HEK293 (cell line): ENCODE measurements around the gene PRKCA.

Source experiments
- HOXA7 ChIP-seq: sonication (generic); formaldehyde crosslinking; IDR thresholded peaks from 2 replicates; pipeline ENCODE4 v1.8.1; 2022; ENCODE audit warnings: missing genetic modification reagents, borderline replicate concordance
- TRIM28 ChIP-seq: IDR thresholded peaks from 2 replicates; pipeline ENCODE4 v1.6.1; 2011; ENCODE audit warnings: low read length, control low read depth, borderline replicate concordance
- ZBTB7A ChIP-seq: fragments of 450-650 bp; formaldehyde crosslinking; IDR thresholded peaks from 2 replicates; pipeline ENCODE4 v1.5.1; 2016; ENCODE audit warnings: low read depth, missing biosample characterization, missing genetic modification characterization
- ZNF138 ChIP-seq: fragments of 450-650 bp; formaldehyde crosslinking; IDR thresholded peaks from 2 replicates; pipeline ENCODE4 v1.5.1; 2016; ENCODE audit warnings: missing biosample characterization, missing genetic modification characterization, borderline replicate concordance
- TF ChIP-seq, protein P1 (sequence below): fragments of 450-650 bp; formaldehyde crosslinking; IDR thresholded peaks from 2 replicates; pipeline ENCODE4 v1.5.1; 2016; ENCODE audit warnings: missing biosample characterization, missing genetic modification characterization

- TF ChIP-seq ZBTB7A (no peak), HOXA7 (CRISPR knock-in tag) (no peak), TRIM28 (no peak), ZNF138 (tag by site-specific recombination) (no peak)
- TF ChIP-seq, protein P1, sequence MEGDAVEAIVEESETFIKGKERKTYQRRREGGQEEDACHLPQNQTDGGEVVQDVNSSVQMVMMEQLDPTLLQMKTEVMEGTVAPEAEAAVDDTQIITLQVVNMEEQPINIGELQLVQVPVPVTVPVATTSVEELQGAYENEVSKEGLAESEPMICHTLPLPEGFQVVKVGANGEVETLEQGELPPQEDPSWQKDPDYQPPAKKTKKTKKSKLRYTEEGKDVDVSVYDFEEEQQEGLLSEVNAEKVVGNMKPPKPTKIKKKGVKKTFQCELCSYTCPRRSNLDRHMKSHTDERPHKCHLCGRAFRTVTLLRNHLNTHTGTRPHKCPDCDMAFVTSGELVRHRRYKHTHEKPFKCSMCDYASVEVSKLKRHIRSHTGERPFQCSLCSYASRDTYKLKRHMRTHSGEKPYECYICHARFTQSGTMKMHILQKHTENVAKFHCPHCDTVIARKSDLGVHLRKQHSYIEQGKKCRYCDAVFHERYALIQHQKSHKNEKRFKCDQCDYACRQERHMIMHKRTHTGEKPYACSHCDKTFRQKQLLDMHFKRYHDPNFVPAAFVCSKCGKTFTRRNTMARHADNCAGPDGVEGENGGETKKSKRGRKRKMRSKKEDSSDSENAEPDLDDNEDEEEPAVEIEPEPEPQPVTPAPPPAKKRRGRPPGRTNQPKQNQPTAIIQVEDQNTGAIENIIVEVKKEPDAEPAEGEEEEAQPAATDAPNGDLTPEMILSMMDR (tag by site-specific recombination) = no peak
Measured at GRCh38 chr17:66488864-66489263, 186.5 kb downstream of the PRKCA start.
